Motor neuron (in vitro differentiated cells): Measurements from ENCODE around the gene UVRAG. TPM values are rescaled to one million over a fixed set of nuclear protein-coding genes. Genes with fewer than 3 reads are reported as not detected.
"Not testable (repeated sequence)": the region's sequence is repeated elsewhere in the genome, so short reads cannot be mapped to it uniquely, and the experiment has no call there.

Experiments used
- ATAC-seq, 8 experiments: fragments of 200-7000 bp; cut with Tn5 transposase; replicated peaks in 6 of 8; 2 replicates each; pipeline ENCODE4 v1.8.0; 2021; ENCODE audit warnings: mild to moderate bottlenecking in 8 of 8, moderate library complexity in 8 of 8
- H3K27ac ChIP-seq, 2 donors: fragments of 250-450 bp; sonication (Bioruptor Pico); 2 replicates each; pipeline ENCODE4 v1.9.0; 2021; ENCODE audit warnings: antibody characterized with exemption in 2 of 2, mild to moderate bottlenecking in 2 of 2, moderate library complexity in 1 of 2
- H3K4me1 ChIP-seq, 2 donors: fragments of 250-450 bp; sonication (Bioruptor Pico); replicated peaks in 1 of 2; 2 replicates each; pipeline ENCODE4 v1.6.1; 2021; ENCODE audit warnings: antibody characterized with exemption in 2 of 2, mild to moderate bottlenecking in 2 of 2, moderate library complexity in 1 of 2
- H3K4me3 ChIP-seq, 5 donors: fragments of 250-450 bp; sonication (Bioruptor Pico); 2 replicates each; pipeline ENCODE4 v1.9.0; 2021; ENCODE audit warnings: antibody characterized with exemption in 5 of 5, mild to moderate bottlenecking in 5 of 5, moderate library complexity in 4 of 5
- WGBS, 10 experiments: fragments of 450-650 bp; shearing (Covaris generic); methylation state at CpG; one replicate each; pipeline ENCODE4 v1.0.0; 2022; 5-methylcytosine and 5-hydroxymethylcytosine counted together
- in situ Hi-C, 9 experiments: fragments of 400-800 bp; cut with MboI; loops; one replicate each; pipeline ENCODE4 v1.15.0; 2021; ENCODE audit warnings: low sequenced_read_pairs in 9 of 9, low pct_unique_long_range_greater_than_20kb in 2 of 9; ENCODE audit not compliant: unreplicated experiment in 9 of 9
- total RNA-seq, 8 experiments: library from RNA; unstranded; fragments of 300-600 nt; gene quantifications; 2 replicates each; pipeline versions ENCODE4 v1.2.3 to v1.2.4, GENCODE V29; 2022

UVRAG gene
- total RNA-seq, 8 experiments from 2014 or later, result 17.2 to 24.4 (median 19.6) TPM

- in situ Hi-C loops, result loop anchor here in 1 of 9 experiments (10.0 kb wide), 1 partner anchor 63 kb away; no protein-coding TSS in a partner anchor
- 0 to 47% (median 34%) methylated on average over 1 to 6 of the region's 6 CpGs for WGBS, 10 experiments
- H3K4me3 ChIP-seq, result no peak overlapping the region
- no peak overlapping the region for H3K27ac ChIP-seq
- H3K4me1 ChIP-seq, result no peaks in the 10 kb centered on the region
- peak in 6 of 8 experiments; percentile 33 to 52 (median 48) for ATAC-seq
Measured at GRCh38 chr11:75867778-75868374, 52.9 kb downstream of the UVRAG start.

- no peak for ATAC-seq
- H3K27ac ChIP-seq, result no peak overlapping the region
- peaks cover 0 to 8% of the 10 kb centered on the region in 2 donors for H3K4me1 ChIP-seq
- in situ Hi-C loops, result loop anchor here in 1 of 9 experiments (10.0 kb wide), 1 partner anchor 64 kb away; no protein-coding TSS in a partner anchor
- WGBS, 10 experiments, result 80 to 100% (median 83%) methylated on average over 1 of the region's 1 CpG; no CpG with 5 or more reads in 5 of the 10 experiments
- no peak overlapping the region for H3K4me3 ChIP-seq
Measured at GRCh38 chr11:75868990-75869389, 54.0 kb downstream of the UVRAG start.

GRCh38 chr11:75869661-75870455 lies 54.8 kb downstream of the UVRAG start:
- in situ Hi-C loops, result loop anchor here in 1 of 9 experiments (10.0 kb wide), 1 partner anchor 65 kb away; no protein-coding TSS in a partner anchor
- 83 to 100% (median 100%) methylated on average over 1 of the region's 1 CpG; no CpG with 5 or more reads in 1 of the 10 experiments for WGBS, 10 experiments
- Histone ChIP-seq H3K4me3 (no peak overlapping the region), H3K27ac (no peak overlapping the region), H3K4me1 (peaks cover 0 to 9% of the 10 kb centered on the region in 2 donors)
- no peak for ATAC-seq

- Histone ChIP-seq H3K4me1 (peaks cover 0 to 9% of the 10 kb centered on the region in 2 donors), H3K4me3 (no peak overlapping the region), H3K27ac (no peak overlapping the region)
- 54 to 100% (median 82%) methylated on average over 1 to 5 of the region's 5 CpGs; no CpG with 5 or more reads in 2 of the 10 experiments for WGBS, 10 experiments
- no peak for ATAC-seq
- in situ Hi-C loops, result no loop called here
Measured at GRCh38 chr11:75872887-75873416, 57.9 kb downstream of the UVRAG start.

GRCh38 chr11:75873417-75874221 lies 58.6 kb downstream of the UVRAG start:
- Histone ChIP-seq H3K4me3 (no peak overlapping the region), H3K4me1 (peaks cover 0 to 9% of the 10 kb centered on the region in 2 donors), H3K27ac (no peak overlapping the region)
- ATAC-seq, result peak in 4 of 8 experiments; percentile 9 to 61 (median 41)
- in situ Hi-C loops, result no loop called here
- 43 to 100% (median 58%) methylated on average over 2 to 7 of the region's 8 CpGs; no CpG with 5 or more reads in 1 of the 10 experiments for WGBS, 10 experiments

GRCh38 chr11:75874684-75875341 lies 59.8 kb downstream of the UVRAG start:
- Histone ChIP-seq H3K4me1 (peaks cover 0 to 9% of the 10 kb centered on the region in 2 donors), H3K27ac (no peak overlapping the region), H3K4me3 (no peak overlapping the region)
- in situ Hi-C loops, result loop anchor here in 7 of 9 experiments (25.0 kb wide), 3 partner anchors 262 to 437 kb away; no protein-coding TSS in a partner anchor
- WGBS, 10 experiments, result 66 to 100% (median 80%) methylated on average over 1 to 5 of the region's 5 CpGs
- peak in 1 of 8 experiments; percentile 40 for ATAC-seq

GRCh38 chr11:75877327-75877726 lies 62.3 kb downstream of the UVRAG start:
- WGBS, 10 experiments, result no CpG with 5 or more reads among the region's 27 CpGs

GRCh38 chr11:75877931-75878330 lies 62.9 kb downstream of the UVRAG start:
- H3K27ac ChIP-seq, H3K4me1 ChIP-seq, ATAC-seq, H3K4me3 ChIP-seq: not testable (repeated sequence)
- no CpG with 5 or more reads among the region's 33 CpGs for WGBS, 10 experiments
- in situ Hi-C loops, result loop anchor here in 7 of 9 experiments (25.0 kb wide), 3 partner anchors 259 to 434 kb away; no protein-coding TSS in a partner anchor

More at GRCh38 chr11:75877327-75877726, 62.3 kb downstream of the UVRAG start:
- H3K4me1 ChIP-seq, ATAC-seq, H3K4me3 ChIP-seq, H3K27ac ChIP-seq: not testable (repeated sequence)
- in situ Hi-C loops, result loop anchor here in 7 of 9 experiments (25.0 kb wide), 3 partner anchors 260 to 435 kb away; no protein-coding TSS in a partner anchor

- WGBS, 10 experiments, result 65 to 100% (median 96%) methylated on average over 1 to 2 of the region's 2 CpGs; no CpG with 5 or more reads in 4 of the 10 experiments
- Histone ChIP-seq H3K4me1 (peaks cover 0 to 2% of the 10 kb centered on the region in 2 donors), H3K4me3 (no peak overlapping the region), H3K27ac (no peak overlapping the region)
- no peak for ATAC-seq
- in situ Hi-C loops, result loop anchor here in 7 of 9 experiments (25.0 kb wide), 3 partner anchors 258 to 433 kb away; no protein-coding TSS in a partner anchor
Measured at GRCh38 chr11:75878933-75879332, 63.9 kb downstream of the UVRAG start.

GRCh38 chr11:75879737-75880136 lies 64.7 kb downstream of the UVRAG start:
- WGBS, 10 experiments, result 48 to 99% (median 92%) methylated on average over 2 to 9 of the region's 9 CpGs
- no peak overlapping the region for H3K4me3 ChIP-seq
- ATAC-seq, result no peak
- in situ Hi-C loops, result loop anchor here in 7 of 9 experiments (10.0 to 25.0 kb wide), 4 partner anchors 258 to 435 kb away; no protein-coding TSS in a partner anchor
- H3K27ac ChIP-seq, result no peak overlapping the region
- no peaks in the 10 kb centered on the region for H3K4me1 ChIP-seq

GRCh38 chr11:75880343-75880742 lies 65.3 kb downstream of the UVRAG start:
- in situ Hi-C loops, result loop anchor here in 7 of 9 experiments (10.0 to 25.0 kb wide), 4 partner anchors 257 to 434 kb away; no protein-coding TSS in a partner anchor
- not testable (repeated sequence) for H3K4me3 ChIP-seq, H3K27ac ChIP-seq, ATAC-seq, H3K4me1 ChIP-seq
- WGBS, 10 experiments, result 87 to 100% (median 97%) methylated on average over 1 to 8 of the region's 8 CpGs

- Histone ChIP-seq H3K4me1 (no peaks in the 10 kb centered on the region), H3K27ac (no peak overlapping the region), H3K4me3 (no peak overlapping the region)
- in situ Hi-C loops, result loop anchor here in 7 of 9 experiments (10.0 to 25.0 kb wide), 4 partner anchors 253 to 430 kb away; no protein-coding TSS in a partner anchor
- ATAC-seq, result no peak
Measured at GRCh38 chr11:75884321-75884720, 69.3 kb downstream of the UVRAG start.
